H9 (cell line): ENCODE results near the gene P2RY12. TPM values are rescaled to one million over a fixed set of nuclear protein-coding genes. Genes with fewer than 3 reads are reported as not detected.

ENCODE experiments used
- DNase-seq: peaks from one replicate; pipeline ENCODE4 v3.0.0-alpha.2; 2017
- H2AFZ ChIP-seq: one replicate; pipeline ENCODE4 v1.6.1; 2013; ENCODE audit warnings: mild to moderate bottlenecking, low read length, control low read depth, moderate library complexity
- H2AK5ac ChIP-seq: 2 replicates; pipeline ENCODE4 v1.6.1; 2013; ENCODE audit warnings: low read length, control low read depth, mixed read lengths; ENCODE audit not compliant: insufficient read length
- H2BK120ac ChIP-seq: one replicate; pipeline ENCODE4 v1.6.1; 2013; ENCODE audit warnings: low read depth, mild to moderate bottlenecking, low read length, control low read depth, inconsistent platforms; ENCODE audit not compliant: poor library complexity, severe bottlenecking
- H2BK12ac ChIP-seq: 2 replicates; pipeline ENCODE4 v1.6.1; 2013; ENCODE audit warnings: low read length, control low read depth, mixed read lengths, low read depth; ENCODE audit not compliant: insufficient read length
- H2BK15ac ChIP-seq: 2 replicates; pipeline ENCODE4 v1.6.1; 2013; ENCODE audit warnings: low read depth, low read length, control low read depth
- H2BK20ac ChIP-seq: one replicate; pipeline ENCODE4 v1.6.1; 2013; ENCODE audit warnings: low read depth, mild to moderate bottlenecking, low read length, control low read depth, inconsistent platforms; ENCODE audit not compliant: poor library complexity, severe bottlenecking
- H2BK5ac ChIP-seq: 2 replicates; pipeline ENCODE4 v1.6.1; 2013; ENCODE audit warnings: low read length, control low read depth, mixed read lengths; ENCODE audit not compliant: insufficient read length
- H3K14ac ChIP-seq: 2 replicates; pipeline ENCODE4 v1.6.1; 2013; ENCODE audit warnings: low read length, control low read depth; ENCODE audit not compliant: insufficient read depth
- H3K18ac ChIP-seq: 2 replicates; pipeline ENCODE4 v1.6.1; 2013; ENCODE audit warnings: low read depth, mild to moderate bottlenecking, mixed read lengths, low read length, control low read depth; ENCODE audit not compliant: insufficient read length
- H3K23ac ChIP-seq: 2 replicates; pipeline ENCODE4 v1.6.1; 2013; ENCODE audit warnings: low read length, control low read depth, mixed read lengths, low read depth; ENCODE audit not compliant: insufficient read length
- H3K23me2 ChIP-seq: 2 replicates; pipeline ENCODE4 v1.6.1; 2013; ENCODE audit warnings: low read depth, mild to moderate bottlenecking, mixed read lengths, low read length, control low read depth; ENCODE audit not compliant: insufficient read length, poor library complexity, severe bottlenecking
- H3K27ac ChIP-seq: 2 replicates; pipeline ENCODE4 v1.5.1; 2013; ENCODE audit warnings: low read length, control low read depth, mixed read lengths, low read depth; ENCODE audit not compliant: insufficient read length
- H3K27me3 ChIP-seq: 2 replicates; pipeline ENCODE4 v1.6.1; 2013; ENCODE audit warnings: low read length, control low read depth, inconsistent platforms; ENCODE audit not compliant: insufficient read depth
- H3K4ac ChIP-seq: 2 replicates; pipeline ENCODE4 v1.6.1; 2013; ENCODE audit warnings: low read depth, mild to moderate bottlenecking, control low read depth, inconsistent platforms, low read length, moderate library complexity
- H3K4me1 ChIP-seq: 2 replicates; pipeline ENCODE4 v1.6.1; 2013; ENCODE audit warnings: low read length, control low read depth, inconsistent platforms; ENCODE audit not compliant: insufficient read depth
- H3K4me2 ChIP-seq: 2 replicates; pipeline ENCODE4 v1.6.1; 2013; ENCODE audit warnings: low read length, control low read depth, mixed read lengths; ENCODE audit not compliant: insufficient read length, insufficient read depth
- H3K56ac ChIP-seq: 2 replicates; pipeline ENCODE4 v1.6.1; 2013; ENCODE audit warnings: low read depth, mild to moderate bottlenecking, mixed read lengths, low read length, control low read depth; ENCODE audit not compliant: insufficient read length
- H3K79me1 ChIP-seq: 2 replicates; pipeline ENCODE4 v1.6.1; 2013; ENCODE audit warnings: low read depth, mild to moderate bottlenecking, moderate library complexity, low read length, control low read depth, inconsistent platforms; ENCODE audit not compliant: insufficient read depth, poor library complexity, severe bottlenecking
- H3K79me2 ChIP-seq: 2 replicates; pipeline ENCODE4 v1.6.1; 2013; ENCODE audit warnings: low read length, control low read depth, inconsistent platforms; ENCODE audit not compliant: insufficient read depth
- H3K9ac ChIP-seq: 2 replicates; pipeline ENCODE4 v1.6.1; 2013; ENCODE audit warnings: low read length, control low read depth, mixed read lengths; ENCODE audit not compliant: insufficient read length; ENCODE audit errors: extremely low read depth
- H3K9me3 ChIP-seq: one replicate; pipeline ENCODE4 v1.6.1; 2013; ENCODE audit warnings: low read depth, low read length, inconsistent platforms; ENCODE audit not compliant: control insufficient read depth
- H3T11ph ChIP-seq: one replicate; pipeline ENCODE4 v1.6.1; 2013; ENCODE audit warnings: mild to moderate bottlenecking, low read length, control low read depth, inconsistent platforms
- H4K20me1 ChIP-seq: one replicate; pipeline ENCODE4 v1.6.1; 2013; ENCODE audit not compliant: control insufficient read depth, insufficient read length, insufficient read depth
- H4K5ac ChIP-seq: 2 replicates; pipeline ENCODE4 v1.6.1; 2013; ENCODE audit warnings: low read depth, mild to moderate bottlenecking, mixed read lengths, low read length, control low read depth; ENCODE audit not compliant: insufficient read length
- H4K8ac ChIP-seq: replicated peaks from 2 replicates; pipeline ENCODE4 v1.6.1; 2013; ENCODE audit warnings: low read length, control low read depth, mixed read lengths, low read depth; ENCODE audit not compliant: insufficient read length
- H4K91ac ChIP-seq: 2 replicates; pipeline ENCODE4 v1.6.1; 2013; ENCODE audit warnings: low read depth, mild to moderate bottlenecking, moderate library complexity, mixed read lengths, low read length, control low read depth; ENCODE audit not compliant: insufficient read length
- H3K27ac Mint-ChIP-seq, 3 experiments: 2 replicates in 2 of 3; 3 replicates in 1 of 3; pipeline ENCODE4 v1.8.0; 2020 to 2021; ENCODE audit warnings: mixed read lengths in 3 of 3, mild to moderate bottlenecking in 1 of 3, moderate library complexity in 1 of 3
- H3K27me3 Mint-ChIP-seq: 2 replicates; pipeline ENCODE4 v1.8.0; 2021; ENCODE audit warnings: low read depth, mild to moderate bottlenecking, moderate library complexity, mixed read lengths
- H3K36me3 Mint-ChIP-seq, 3 experiments: 2 replicates in 2 of 3; 3 replicates in 1 of 3; pipeline ENCODE4 v1.8.0; 2020 to 2021; ENCODE audit warnings: low read depth in 3 of 3, mixed read lengths in 3 of 3; ENCODE audit not compliant: insufficient read depth in 1 of 3
- H3K4me1 Mint-ChIP-seq, 2 experiments: 2 replicates each; pipeline ENCODE4 v1.8.0; 2020; ENCODE audit warnings: mixed read lengths in 2 of 2
- H3K4me3 Mint-ChIP-seq, 2 experiments: 2 replicates in 1 of 2; 3 replicates in 1 of 2; pipeline ENCODE4 v1.8.0; 2020 to 2021; ENCODE audit warnings: mild to moderate bottlenecking in 2 of 2, mixed read lengths in 2 of 2, moderate library complexity in 1 of 2
- H3K9me3 Mint-ChIP-seq, 2 experiments: 2 replicates in 1 of 2; 3 replicates in 1 of 2; pipeline ENCODE4 v1.8.0; 2020; ENCODE audit warnings: mild to moderate bottlenecking in 2 of 2, mixed read lengths in 2 of 2, moderate library complexity in 1 of 2
- CTCF ChIP-seq: fragments of 200-600 bp; sonication (generic); conservative IDR thresholded peaks from 3 replicates; pipeline ENCODE4 v1.8.0; 2021; ENCODE audit warnings: antibody characterized with exemption, mild to moderate bottlenecking
- WGBS: extraction: QIAGEN DNeasy Blood & Tissue Kit; methylation state at CpG from one replicate; pipeline ENCODE4 v1.1.7; 2013; ENCODE audit warnings: missing lambda C conversion rate, low lambda C conversion rate, mixed read lengths; ENCODE audit not compliant: insufficient read length; ENCODE audit errors: extremely low coverage; 5-methylcytosine and 5-hydroxymethylcytosine counted together
- total RNA-seq: library from RNA; stranded (reverse); gene quantifications from 2 replicates; pipeline ENCODE4 v1.2.1, GENCODE V29; 2021

The P2RY12 gene
- total RNA-seq, 1 experiment from 2014 or later: not detected

GRCh38 chr3:151357463-151357850, 27.1 kb downstream of the P2RY12 start:
- Histone ChIP-seq H3K56ac (no peak overlapping the region), H3K4me2 (no peak overlapping the region), H3K79me1 (no peaks in the 10 kb centered on the region), H4K5ac (no peak overlapping the region), H2AK5ac (no peak overlapping the region), H3K27me3 (no peaks in the 10 kb centered on the region), H3K79me2 (no peaks in the 10 kb centered on the region), H3K18ac (no peak overlapping the region), H3K4me1 (no peaks in the 10 kb centered on the region), H2BK15ac (no peak overlapping the region), H3K9ac (no peak overlapping the region), H2BK120ac (no peak overlapping the region), H2BK12ac (no peak overlapping the region), H3K9me3 (no peaks in the 10 kb centered on the region), H3T11ph (no peak overlapping the region), H3K27ac (no peak overlapping the region), H3K14ac (no peak overlapping the region), H4K8ac (no peak overlapping the region), H3K23ac (no peak overlapping the region), H3K4ac (no peak overlapping the region), H2BK20ac (no peak overlapping the region), H4K91ac (no peak overlapping the region), H4K20me1 (no peaks in the 10 kb centered on the region), H2BK5ac (no peak overlapping the region), H3K23me2 (no peaks in the 10 kb centered on the region), H2AFZ (no peak overlapping the region)
- H3K4me1 Mint-ChIP-seq: peaks cover 3 to 5% of the 10 kb centered on the region in 2 experiments; a peak in 3 of 4 replicates
- no peaks in the 10 kb centered on the region; a peak in 1 of 5 replicates for H3K9me3 Mint-ChIP-seq
- H3K36me3 Mint-ChIP-seq: peaks cover 2 to 5% (median 3%) of the 10 kb centered on the region in 3 experiments; a peak in 4 of 7 replicates
- TF ChIP-seq CTCF: no peak
- DNase-seq: no peak
- no peaks in the 10 kb centered on the region for H3K27me3 Mint-ChIP-seq
- H3K4me3 Mint-ChIP-seq: no peak overlapping the region
- WGBS: no CpG with 5 or more reads among the region's 2 CpGs
- H3K27ac Mint-ChIP-seq: no peak overlapping the region
